HepG2 (cell line): ENCODE measurements around the gene FRMD8. TPM values are rescaled to one million over a fixed set of nuclear protein-coding genes. Genes with fewer than 3 reads are reported as not detected.

Experiments used
- CSRNP1 ChIP-seq: sonication (generic); formaldehyde crosslinking; IDR thresholded peaks from 2 replicates; pipeline ENCODE4 v1.8.1; 2023; ENCODE audit warnings: mild to moderate bottlenecking, missing genetic modification reagents
- DRAP1 ChIP-seq: IDR thresholded peaks from 2 replicates; pipeline ENCODE4 v1.6.1; 2016; ENCODE audit warnings: missing genetic modification reagents, missing compliant biosample characterization
- HNF4G ChIP-seq, 2 experiments: sonication (generic) in 1 of 2; formaldehyde crosslinking in 1 of 2; IDR thresholded peaks; 2 replicates each; pipeline versions ENCODE4 v1.4.0 to v1.6.1; 2011 to 2020; ENCODE audit warnings: borderline replicate concordance in 2 of 2, low read depth in 2 of 2, mild to moderate bottlenecking in 2 of 2, low read length in 1 of 2, missing genetic modification reagents in 1 of 2, moderate library complexity in 1 of 2
- KDM5A ChIP-seq: fragments of 200-600 bp; sonication (generic); IDR thresholded peaks from 2 replicates; pipeline ENCODE4 v1.7.0; 2018; ENCODE audit warnings: antibody characterized with exemption, mild to moderate bottlenecking, low read length, borderline replicate concordance
- MAFG ChIP-seq: sonication (generic); formaldehyde crosslinking; IDR thresholded peaks from 2 replicates; pipeline ENCODE4 v1.5.1; 2020; ENCODE audit warnings: mild to moderate bottlenecking, missing genetic modification reagents
- MEIS1 ChIP-seq: sonication (generic); formaldehyde crosslinking; IDR thresholded peaks from 2 replicates; pipeline ENCODE4 v1.9.0; 2021; ENCODE audit warnings: mild to moderate bottlenecking, missing genetic modification reagents, moderate library complexity, borderline replicate concordance
- NCOA5 ChIP-seq: sonication (generic); formaldehyde crosslinking; IDR thresholded peaks from 2 replicates; pipeline ENCODE4 v1.4.0; 2020; ENCODE audit warnings: missing genetic modification reagents
- NFRKB ChIP-seq: fragments of 450-650 bp; IDR thresholded peaks from 2 replicates; pipeline ENCODE4 v1.6.1; 2017
- POLR2A ChIP-seq, 2 experiments: IDR thresholded peaks; 2 replicates each; pipeline ENCODE4 v1.6.1; 2011; ENCODE audit warnings: low read depth in 2 of 2, low read length in 2 of 2, mild to moderate bottlenecking in 1 of 2, moderate library complexity in 1 of 2; ENCODE audit not compliant: insufficient read depth in 1 of 2
- RXRB ChIP-seq: IDR thresholded peaks from 2 replicates; pipeline ENCODE4 v1.6.1; 2016; ENCODE audit warnings: borderline replicate concordance, missing genetic modification reagents, missing compliant biosample characterization
- SOX13 ChIP-seq, 3 experiments: fragments of 450-650 bp in 1 of 3; sonication (generic) in 1 of 3; formaldehyde crosslinking in 1 of 3; IDR thresholded peaks in 2 of 3; conservative IDR thresholded peaks in 1 of 3; 2 replicates each; pipeline versions ENCODE4 v1.5.0 to v1.6.1; 2016 to 2020; ENCODE audit warnings: antibody characterized with exemption in 1 of 3, mild to moderate bottlenecking in 1 of 3, missing compliant biosample characterization in 1 of 3, missing genetic modification reagents in 1 of 3, moderate library complexity in 1 of 3
- ZBTB2 ChIP-seq: sonication (generic); formaldehyde crosslinking; IDR thresholded peaks from 2 replicates; pipeline ENCODE4 v1.8.0; 2022; ENCODE audit warnings: low read depth, missing genetic modification reagents
- ZBTB43 ChIP-seq: sonication (generic); formaldehyde crosslinking; conservative IDR thresholded peaks from 2 replicates; pipeline ENCODE4 v1.4.0; 2020; ENCODE audit warnings: missing genetic modification reagents
- ZNF256 ChIP-seq: sonication (generic); formaldehyde crosslinking; conservative IDR thresholded peaks from 2 replicates; pipeline ENCODE4 v1.4.0; 2020; ENCODE audit warnings: missing genetic modification reagents
- ZNF362 ChIP-seq: sonication (generic); formaldehyde crosslinking; IDR thresholded peaks from 2 replicates; pipeline ENCODE4 v1.4.0; 2020; ENCODE audit warnings: missing genetic modification reagents, mild to moderate bottlenecking, borderline replicate concordance
- ZNF713 ChIP-seq: sonication (generic); formaldehyde crosslinking; IDR thresholded peaks from 2 replicates; pipeline ENCODE4 v1.4.0; 2020; ENCODE audit warnings: mild to moderate bottlenecking, missing genetic modification reagents
- polyA plus RNA-seq, 8 experiments: library from polyadenylated mRNA; depleted of rRNA in 3 of 8; stranded (reverse) in 7 of 8; unstranded in 1 of 8; fragments of >200 nt; fragmentation: Illumina TruSeq in 4 of 8; extraction: Trizol in 4 of 8; gene quantifications; 2 replicates each; pipeline versions ENCODE4 v1.2.1 to v1.2.3, GENCODE V29; 2011 to 2016; ENCODE audit warnings: low read depth in 4 of 8, missing spikeins in 1 of 8, mixed read lengths in 1 of 8; ENCODE audit not compliant: insufficient read depth in 1 of 8
- total RNA-seq, 5 experiments: library from RNA; depleted of rRNA; stranded (reverse); fragments of >200 nt; fragmentation: Illumina TruSeq; extraction: Trizol; gene quantifications; 2 replicates each; pipeline ENCODE4 v1.2.3, GENCODE V29; 2016; ENCODE audit warnings: low read depth in 1 of 5
- TF ChIP-seq, protein P1 (sequence below): sonication (generic); formaldehyde crosslinking; IDR thresholded peaks from 2 replicates; pipeline ENCODE4 v1.8.1; 2023; ENCODE audit warnings: mild to moderate bottlenecking, missing genetic modification reagents, borderline replicate concordance
- TF ChIP-seq, protein P2 (sequence below): sonication (generic); formaldehyde crosslinking; IDR thresholded peaks from 2 replicates; pipeline ENCODE4 v1.5.0; 2020; ENCODE audit warnings: missing genetic modification reagents, mild to moderate bottlenecking, borderline replicate concordance
- TF ChIP-seq, protein P3 (sequence below): sonication (generic); formaldehyde crosslinking; IDR thresholded peaks from 2 replicates; pipeline ENCODE4 v1.8.0; 2022; ENCODE audit warnings: mild to moderate bottlenecking, missing genetic modification reagents, moderate library complexity

FRMD8 gene
- total and polyA plus RNA-seq, 2 of the 13 experiments (the other 11 are each of a cell fraction or from before 2014, with no cell fraction given), result 5.8 to 20.6 TPM

- TF ChIP-seq DRAP1 (CRISPR knock-in tag), result peak; percentile 84
- no peak for TF ChIP-seq CSRNP1 (CRISPR knock-in tag)
- TF ChIP-seq, protein P1, sequence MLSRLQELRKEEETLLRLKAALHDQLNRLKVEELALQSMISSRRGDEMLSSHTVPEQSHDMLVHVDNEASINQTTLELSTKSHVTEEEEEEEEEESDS, result no peak
- no peak for TF ChIP-seq ZNF256 (CRISPR knock-in tag)
- no peak for TF ChIP-seq KDM5A
- TF ChIP-seq MEIS1 (CRISPR knock-in tag), result no peak
- TF ChIP-seq HNF4G (IDR thresholded peaks at IDR 0.05; ENCODE audit: borderline replicate concordance, low read depth, low read length), result no peak
- peak; percentile 41; the same call in 1 of the 2 replicates for TF ChIP-seq HNF4G (CRISPR knock-in tag; IDR thresholded peaks at IDR 0.05; ENCODE audit: borderline replicate concordance, low read depth)
- no peak for TF ChIP-seq ZBTB2 (CRISPR knock-in tag)
- no peak for TF ChIP-seq NCOA5 (CRISPR knock-in tag)
- TF ChIP-seq NFRKB, result no peak
- TF ChIP-seq POLR2A (IDR thresholded peaks at IDR 0.05; ENCODE audit: insufficient read depth in 1 of 2, low read depth in 2 of 2, low read length in 2 of 2), result peak in 1 of 2 experiments; percentile 85; a peak in 2 of 4 replicates
- TF ChIP-seq ZNF713, result no peak
- TF ChIP-seq ZBTB43, result peak; percentile 45; the same call in 1 of the 2 replicates
- TF ChIP-seq, protein P2, sequence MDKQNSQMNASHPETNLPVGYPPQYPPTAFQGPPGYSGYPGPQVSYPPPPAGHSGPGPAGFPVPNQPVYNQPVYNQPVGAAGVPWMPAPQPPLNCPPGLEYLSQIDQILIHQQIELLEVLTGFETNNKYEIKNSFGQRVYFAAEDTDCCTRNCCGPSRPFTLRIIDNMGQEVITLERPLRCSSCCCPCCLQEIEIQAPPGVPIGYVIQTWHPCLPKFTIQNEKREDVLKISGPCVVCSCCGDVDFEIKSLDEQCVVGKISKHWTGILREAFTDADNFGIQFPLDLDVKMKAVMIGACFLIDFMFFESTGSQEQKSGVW (CRISPR knock-in tag), result no peak
- peak; percentile 39; the same call in 1 of the 2 replicates for TF ChIP-seq SOX13 (IDR thresholded peaks at IDR 0.05)
- TF ChIP-seq SOX13 (CRISPR knock-in tag; conservative IDR thresholded peaks at IDR 0.05 in 1 of 2, IDR thresholded peaks at IDR 0.05 in 1 of 2), result peak in 1 of 2 experiments; percentile 66; a peak in 2 of 4 replicates
- TF ChIP-seq RXRB (CRISPR knock-in tag), result peak; percentile 85
- TF ChIP-seq, protein P3, sequence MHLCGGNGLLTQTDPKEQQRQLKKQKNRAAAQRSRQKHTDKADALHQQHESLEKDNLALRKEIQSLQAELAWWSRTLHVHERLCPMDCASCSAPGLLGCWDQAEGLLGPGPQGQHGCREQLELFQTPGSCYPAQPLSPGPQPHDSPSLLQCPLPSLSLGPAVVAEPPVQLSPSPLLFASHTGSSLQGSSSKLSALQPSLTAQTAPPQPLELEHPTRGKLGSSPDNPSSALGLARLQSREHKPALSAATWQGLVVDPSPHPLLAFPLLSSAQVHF (CRISPR knock-in tag), result no peak
- peak; percentile 23; the same call in 1 of the 2 replicates for TF ChIP-seq ZNF362
- TF ChIP-seq MAFG (CRISPR knock-in tag), result peak; percentile 67; the same call in 1 of the 2 replicates
Measured at GRCh38 chr11:65419772-65420481, 33.5 kb downstream of the FRMD8 start (continued).
